ENCODE results near the gene CNTN1. TPM values are rescaled to one million over a fixed set of nuclear protein-coding genes. Genes with fewer than 3 reads are reported as not detected.

CNTN1 gene
- polyA plus RNA-seq, 1 donor from 2014 or later: 101 TPM

GRCh38 chr12:40723001-40723400 lies 30.8 kb downstream of the CNTN1 start:
- no peaks in the 10 kb centered on the region for H3K36me3 ChIP-seq (ENCODE audit: insufficient read depth, low read length)
- no peaks in the 10 kb centered on the region for H4K20me1 ChIP-seq (ENCODE audit: insufficient read depth)
- no peak overlapping the region for H3K27ac ChIP-seq (ENCODE audit: low read length)
- H2AFZ ChIP-seq (ENCODE audit: low read depth, low read length): no peak overlapping the region
- no peaks in the 10 kb centered on the region for H3K9me2 ChIP-seq (ENCODE audit: insufficient read depth, low read length)
- TF ChIP-seq MXI1 (conservative IDR thresholded peaks at IDR 0.05; ENCODE audit: poor library complexity, severe bottlenecking) (no peak), POLR2AphosphoS5 (IDR thresholded peaks at IDR 0.05) (no peak), CTCF (IDR thresholded peaks at IDR 0.05; ENCODE audit: poor library complexity, severe bottlenecking) (no peak), REST (IDR thresholded peaks at IDR 0.05; ENCODE audit: borderline replicate concordance) (no peak), SMC3 (conservative IDR thresholded peaks at IDR 0.05; ENCODE audit: poor library complexity) (no peak), RAD21 (conservative IDR thresholded peaks at IDR 0.05) (no peak), EZH2 (IDR thresholded peaks at IDR 0.05; ENCODE audit: borderline replicate concordance, insufficient read depth, low read length, poor library complexity, severe bottlenecking) (no peak), TAF1 (IDR thresholded peaks at IDR 0.05; ENCODE audit: low read depth) (no peak), EP300 (conservative IDR thresholded peaks at IDR 0.05; ENCODE audit: poor library complexity, severe bottlenecking) (no peak)
- H3F3A ChIP-seq (ENCODE audit: insufficient read depth, low read length, poor library complexity, severe bottlenecking): no peaks in the 10 kb centered on the region
- H3K9ac ChIP-seq (ENCODE audit: low read length): no peak overlapping the region
- no peak overlapping the region for H3K4me3 ChIP-seq (ENCODE audit: low read length)
- H3K27me3 ChIP-seq (ENCODE audit: insufficient read depth, low read depth, low read length): no peaks in the 10 kb centered on the region
- no peaks in the 10 kb centered on the region for H3K9me3 ChIP-seq (ENCODE audit: low read length)
- H3K79me2 ChIP-seq (replicated peaks; ENCODE audit: insufficient read depth, low read length): no peaks in the 10 kb centered on the region
- H3K4me2 ChIP-seq (ENCODE audit: low read length): no peak overlapping the region

GRCh38 chr12:40726366-40726765 lies 34.1 kb downstream of the CNTN1 start:
- H3K27ac ChIP-seq (ENCODE audit: low read length): no peak overlapping the region
- H3K4me3 ChIP-seq (ENCODE audit: low read length): no peak overlapping the region
- no peaks in the 10 kb centered on the region for H4K20me1 ChIP-seq (ENCODE audit: insufficient read depth)
- TF ChIP-seq CTCF (IDR thresholded peaks at IDR 0.05; ENCODE audit: poor library complexity, severe bottlenecking): no peak
- no peak for TF ChIP-seq TAF1 (IDR thresholded peaks at IDR 0.05; ENCODE audit: low read depth)
- H2AFZ ChIP-seq (ENCODE audit: low read depth, low read length): no peak overlapping the region
- no peak overlapping the region for H3K4me2 ChIP-seq (ENCODE audit: low read length)
- no peaks in the 10 kb centered on the region for H3K27me3 ChIP-seq (ENCODE audit: insufficient read depth, low read depth, low read length)
- H3K9me3 ChIP-seq (ENCODE audit: low read length): no peaks in the 10 kb centered on the region
- H3F3A ChIP-seq (ENCODE audit: insufficient read depth, low read length, poor library complexity, severe bottlenecking): no peaks in the 10 kb centered on the region
- H3K79me2 ChIP-seq (replicated peaks; ENCODE audit: insufficient read depth, low read length): no peaks in the 10 kb centered on the region
- no peaks in the 10 kb centered on the region for H3K9me2 ChIP-seq (ENCODE audit: insufficient read depth, low read length)
- no peaks in the 10 kb centered on the region for H3K36me3 ChIP-seq (ENCODE audit: insufficient read depth, low read length)
- H3K9ac ChIP-seq (ENCODE audit: low read length): no peak overlapping the region

All from neural cell (in vitro differentiated cells).